ENCODE data around the gene ADM2. TPM values are rescaled to one million over a fixed set of nuclear protein-coding genes. Genes with fewer than 3 reads are reported as not detected.

ADM2 gene
- polyA plus RNA-seq, 1 of the 3 experiments (the other 2 are of a cell fraction) = 0.61 TPM

DNA sequence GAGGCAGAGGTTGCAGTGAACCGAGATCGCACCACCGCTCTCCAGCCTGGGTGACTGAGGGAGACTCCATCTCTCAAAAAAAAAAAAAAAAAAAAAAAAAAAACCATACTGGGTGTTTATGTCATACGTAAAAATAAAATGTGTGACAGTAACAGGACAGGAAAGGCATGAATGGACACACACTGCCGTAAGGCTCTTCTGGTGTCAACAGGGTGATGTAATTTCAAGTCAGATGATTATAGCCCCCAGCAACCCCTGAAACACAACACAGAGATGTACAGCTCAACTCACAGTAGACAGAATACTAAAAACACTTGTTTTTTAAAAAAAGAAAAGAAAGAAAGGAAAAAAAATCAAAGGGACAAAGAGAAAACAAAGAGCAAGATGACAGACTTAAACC is 28.7 kb upstream of the ADM2 start:
- H3K27me3 ChIP-seq (ENCODE audit: insufficient read depth) = no peaks in the 10 kb centered on the region
- no peak for DNase-seq
- no peak overlapping the region for H3K27ac ChIP-seq (ENCODE audit: low read depth in 2 of 2, low read length in 1 of 2)
- WGBS (ENCODE audit: low lambda C conversion rate) = 96% methylated on average over 5 of the region's 5 CpGs
- POLR2A ChIA-PET = no interaction called here
- H3K36me3 ChIP-seq (replicated peaks in 1 of 2; ENCODE audit: control insufficient read depth in 1 of 2, insufficient read depth in 2 of 2, low read length in 1 of 2) = peaks cover 27 to 31% of the 10 kb centered on the region in 2 experiments
- no peak overlapping the region for H2AFZ ChIP-seq (ENCODE audit: low read depth)
- no peaks in the 10 kb centered on the region for H3K9me2 ChIP-seq
- no peak overlapping the region for H3K4me3 ChIP-seq (ENCODE audit: low read depth in 2 of 2, low read length in 1 of 2)
- H3K4me1 ChIP-seq (ENCODE audit: control insufficient read depth in 1 of 2, insufficient read depth in 2 of 2, low read depth in 1 of 2, low read length in 1 of 2) = no peaks in the 10 kb centered on the region
- CTCF ChIA-PET = interaction anchor here (0.6 to 1.1 kb wide), 3 partner anchors 9 to 153 kb away, joined by 3 to 4 read pairs (median 3); no protein-coding TSS in a partner anchor
- H3K79me2 ChIP-seq (ENCODE audit: insufficient read depth) = peaks cover 2% of the 10 kb centered on the region; the same call in 1 of the 2 replicates
- TF ChIP-seq SMC3 (IDR thresholded peaks at IDR 0.05; ENCODE audit: low read depth, low read length) (no peak), GABPA (IDR thresholded peaks at IDR 0.05; ENCODE audit: low read depth) (no peak), MXI1 (IDR thresholded peaks at IDR 0.05; ENCODE audit: low read depth, low read length) (no peak), TEAD4 (IDR thresholded peaks at IDR 0.05; ENCODE audit: borderline replicate concordance, insufficient read depth) (no peak), YY1 (IDR thresholded peaks at IDR 0.05; ENCODE audit: low read depth) (no peak), FOXM1 (IDR thresholded peaks at IDR 0.05; ENCODE audit: low read depth) (no peak)
- TF ChIP-seq, protein P1, sequence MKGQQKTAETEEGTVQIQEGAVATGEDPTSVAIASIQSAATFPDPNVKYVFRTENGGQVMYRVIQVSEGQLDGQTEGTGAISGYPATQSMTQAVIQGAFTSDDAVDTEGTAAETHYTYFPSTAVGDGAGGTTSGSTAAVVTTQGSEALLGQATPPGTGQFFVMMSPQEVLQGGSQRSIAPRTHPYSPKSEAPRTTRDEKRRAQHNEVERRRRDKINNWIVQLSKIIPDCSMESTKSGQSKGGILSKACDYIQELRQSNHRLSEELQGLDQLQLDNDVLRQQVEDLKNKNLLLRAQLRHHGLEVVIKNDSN (IDR thresholded peaks at IDR 0.05; ENCODE audit: borderline replicate concordance, low read depth) = no peak
- TF ChIP-seq, protein P2, sequence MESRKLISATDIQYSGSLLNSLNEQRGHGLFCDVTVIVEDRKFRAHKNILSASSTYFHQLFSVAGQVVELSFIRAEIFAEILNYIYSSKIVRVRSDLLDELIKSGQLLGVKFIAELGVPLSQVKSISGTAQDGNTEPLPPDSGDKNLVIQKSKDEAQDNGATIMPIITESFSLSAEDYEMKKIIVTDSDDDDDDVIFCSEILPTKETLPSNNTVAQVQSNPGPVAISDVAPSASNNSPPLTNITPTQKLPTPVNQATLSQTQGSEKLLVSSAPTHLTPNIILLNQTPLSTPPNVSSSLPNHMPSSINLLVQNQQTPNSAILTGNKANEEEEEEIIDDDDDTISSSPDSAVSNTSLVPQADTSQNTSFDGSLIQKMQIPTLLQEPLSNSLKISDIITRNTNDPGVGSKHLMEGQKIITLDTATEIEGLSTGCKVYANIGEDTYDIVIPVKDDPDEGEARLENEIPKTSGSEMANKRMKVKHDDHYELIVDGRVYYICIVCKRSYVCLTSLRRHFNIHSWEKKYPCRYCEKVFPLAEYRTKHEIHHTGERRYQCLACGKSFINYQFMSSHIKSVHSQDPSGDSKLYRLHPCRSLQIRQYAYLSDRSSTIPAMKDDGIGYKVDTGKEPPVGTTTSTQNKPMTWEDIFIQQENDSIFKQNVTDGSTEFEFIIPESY (IDR thresholded peaks at IDR 0.05; ENCODE audit: borderline replicate concordance, low read depth) = no peak
- H3K9ac ChIP-seq = no peak overlapping the region
- H3K9me3 ChIP-seq = no peaks in the 10 kb centered on the region
- no peaks in the 10 kb centered on the region for H4K20me1 ChIP-seq (ENCODE audit: insufficient read depth)
- peaks cover 12% of the 10 kb centered on the region for H3F3A ChIP-seq (replicated peaks; ENCODE audit: insufficient read depth)
- no peak overlapping the region for H3K4me2 ChIP-seq

DNA sequence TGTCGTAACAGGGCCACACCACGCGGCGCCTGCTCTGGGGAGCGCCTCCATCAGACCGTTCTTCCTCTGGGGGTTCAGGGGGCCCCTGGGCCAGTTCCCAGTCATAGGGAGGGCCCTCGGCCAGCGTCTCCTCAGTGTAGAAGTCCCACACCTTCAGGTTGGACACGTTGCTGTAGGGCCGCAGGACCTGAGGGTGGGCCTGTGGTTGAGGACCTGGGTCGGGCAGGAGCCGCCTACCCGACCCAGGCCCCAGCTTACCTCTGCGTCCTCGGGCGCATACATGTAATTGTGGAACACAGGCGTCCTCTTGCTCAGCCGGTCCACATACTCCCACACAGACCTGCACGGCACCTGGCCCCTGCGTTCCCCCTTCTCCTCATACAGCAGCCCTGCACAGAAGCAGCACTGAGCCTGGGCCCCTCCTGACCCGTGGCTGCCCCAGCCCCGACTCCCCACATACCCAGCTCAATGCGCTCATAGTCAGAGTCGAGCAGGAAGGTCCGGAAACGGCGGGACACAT is 26.7 kb upstream of the ADM2 start:
- Histone ChIP-seq H3K4me3 (ENCODE audit: low read depth in 2 of 2, low read length in 1 of 2) (no peak overlapping the region), H3K9me2 (no peaks in the 10 kb centered on the region), H3K4me1 (ENCODE audit: control insufficient read depth in 1 of 2, insufficient read depth in 2 of 2, low read depth in 1 of 2, low read length in 1 of 2) (no peaks in the 10 kb centered on the region), H3K4me2 (no peak overlapping the region), H3K9me3 (no peaks in the 10 kb centered on the region), H3K27me3 (ENCODE audit: insufficient read depth) (no peaks in the 10 kb centered on the region), H2AFZ (ENCODE audit: low read depth) (no peak overlapping the region), H3K27ac (ENCODE audit: low read depth in 2 of 2, low read length in 1 of 2) (no peak overlapping the region), H3K36me3 (replicated peaks in 1 of 2; ENCODE audit: control insufficient read depth in 1 of 2, insufficient read depth in 2 of 2, low read length in 1 of 2) (peaks cover 23 to 41% of the 10 kb centered on the region in 2 experiments), H3K9ac (no peak overlapping the region), H3K79me2 (ENCODE audit: insufficient read depth) (peaks cover 2% of the 10 kb centered on the region; the same call in 1 of the 2 replicates), H4K20me1 (ENCODE audit: insufficient read depth) (no peaks in the 10 kb centered on the region), H3F3A (replicated peaks; ENCODE audit: insufficient read depth) (peaks cover 12% of the 10 kb centered on the region)
- DNase-seq = no peak
- TF ChIP-seq TCF12 (IDR thresholded peaks at IDR 0.05) = no peak
- TF ChIP-seq MXI1 (IDR thresholded peaks at IDR 0.05; ENCODE audit: low read depth, low read length) = no peak
- TF ChIP-seq POLR2AphosphoS5 (IDR thresholded peaks at IDR 0.05; ENCODE audit: low read depth, low read length) = no peak
- TF ChIP-seq, protein P1 (IDR thresholded peaks at IDR 0.05; ENCODE audit: borderline replicate concordance, low read depth) = no peak
- no peak for TF ChIP-seq GATA2 (CRISPR knock-in tag; IDR thresholded peaks at IDR 0.05)
- TF ChIP-seq MEF2A (IDR thresholded peaks at IDR 0.05; ENCODE audit: borderline replicate concordance, low read depth) = no peak
- no peak for TF ChIP-seq FOXJ3 (CRISPR knock-in tag; IDR thresholded peaks at IDR 0.05)
- TF ChIP-seq CHD2 (IDR thresholded peaks at IDR 0.05; ENCODE audit: low read length, partially characterized antibody) = no peak
- no peak for TF ChIP-seq RAD21 (IDR thresholded peaks at IDR 0.05; ENCODE audit: low read length)
- no peak for TF ChIP-seq ELF1 (IDR thresholded peaks at IDR 0.05)
- TF ChIP-seq, protein P3, sequence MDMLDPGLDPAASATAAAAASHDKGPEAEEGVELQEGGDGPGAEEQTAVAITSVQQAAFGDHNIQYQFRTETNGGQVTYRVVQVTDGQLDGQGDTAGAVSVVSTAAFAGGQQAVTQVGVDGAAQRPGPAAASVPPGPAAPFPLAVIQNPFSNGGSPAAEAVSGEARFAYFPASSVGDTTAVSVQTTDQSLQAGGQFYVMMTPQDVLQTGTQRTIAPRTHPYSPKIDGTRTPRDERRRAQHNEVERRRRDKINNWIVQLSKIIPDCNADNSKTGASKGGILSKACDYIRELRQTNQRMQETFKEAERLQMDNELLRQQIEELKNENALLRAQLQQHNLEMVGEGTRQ (IDR thresholded peaks at IDR 0.05; ENCODE audit: borderline replicate concordance, low read depth, low read length) = no peak
- TF ChIP-seq NRF1 (IDR thresholded peaks at IDR 0.05; ENCODE audit: low read depth, low read length) = no peak
- TF ChIP-seq NFIC (IDR thresholded peaks at IDR 0.05; ENCODE audit: borderline replicate concordance) = no peak
- no peak for TF ChIP-seq FOSL2 (IDR thresholded peaks at IDR 0.05; ENCODE audit: borderline replicate concordance, low read depth)
- TF ChIP-seq GABPA (IDR thresholded peaks at IDR 0.05; ENCODE audit: low read depth) = no peak
- TF ChIP-seq EP300 (IDR thresholded peaks at IDR 0.05; ENCODE audit: borderline replicate concordance in 1 of 2, low read depth in 1 of 2, low read length in 1 of 2) = no peak
- TF ChIP-seq, protein P4, sequence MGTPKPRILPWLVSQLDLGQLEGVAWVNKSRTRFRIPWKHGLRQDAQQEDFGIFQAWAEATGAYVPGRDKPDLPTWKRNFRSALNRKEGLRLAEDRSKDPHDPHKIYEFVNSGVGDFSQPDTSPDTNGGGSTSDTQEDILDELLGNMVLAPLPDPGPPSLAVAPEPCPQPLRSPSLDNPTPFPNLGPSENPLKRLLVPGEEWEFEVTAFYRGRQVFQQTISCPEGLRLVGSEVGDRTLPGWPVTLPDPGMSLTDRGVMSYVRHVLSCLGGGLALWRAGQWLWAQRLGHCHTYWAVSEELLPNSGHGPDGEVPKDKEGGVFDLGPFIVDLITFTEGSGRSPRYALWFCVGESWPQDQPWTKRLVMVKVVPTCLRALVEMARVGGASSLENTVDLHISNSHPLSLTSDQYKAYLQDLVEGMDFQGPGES (IDR thresholded peaks at IDR 0.05; ENCODE audit: low read depth, low read length) = no peak
- TF ChIP-seq SMC3 (IDR thresholded peaks at IDR 0.05; ENCODE audit: low read depth, low read length) = no peak
- ChIA-PET POLR2A (interaction anchor here (0.7 kb wide), 1 partner anchor 282 kb away, joined by 3 read pairs; no protein-coding TSS in a partner anchor), CTCF (interaction anchor here (1.2 to 1.3 kb wide), 2 partner anchors 12 to 108 kb away, joined by 3 to 4 read pairs; partner anchors contain the start of gene SYCE3)
- 97% methylated on average over 14 of the region's 27 CpGs for WGBS (ENCODE audit: low lambda C conversion rate)

Data from SK-N-SH (cell line).